Esophagus squamous epithelium (tissue), 4 donors: ENCODE data around the gene PRKAA1.

ENCODE experiments used
- CTCF ChIP-seq, 6 experiments: fragments of 450-650 bp in 4 of 6; fragments of 200-600 bp in 2 of 6; sonication (generic) in 2 of 6; IDR thresholded peaks; one replicate each; pipeline ENCODE4 v1.5.1; 2016 to 2019; ENCODE audit warnings: antibody characterized with exemption in 6 of 6, mild to moderate bottlenecking in 4 of 6, moderate library complexity in 4 of 6
- POLR2A ChIP-seq, 4 donors: fragments of 450-650 bp; IDR thresholded peaks; one replicate each; pipeline ENCODE4 v1.6.1; 2017; ENCODE audit warnings: antibody characterized with exemption in 4 of 4, mild to moderate bottlenecking in 4 of 4, moderate library complexity in 3 of 4

- TF ChIP-seq CTCF (IDR thresholded peaks at IDR 0.05), result no peak
- no peak for TF ChIP-seq POLR2A (IDR thresholded peaks at IDR 0.05)
Measured at GRCh38 chr5:40844565-40844964, 46.4 kb upstream of the PRKAA1 start.
